ENCODE results near the gene NEIL1.
"Not testable (repeated sequence)": the region's sequence is repeated elsewhere in the genome, so short reads cannot be mapped to it uniquely, and the experiment has no call there.

Gene NEIL1

DNA sequence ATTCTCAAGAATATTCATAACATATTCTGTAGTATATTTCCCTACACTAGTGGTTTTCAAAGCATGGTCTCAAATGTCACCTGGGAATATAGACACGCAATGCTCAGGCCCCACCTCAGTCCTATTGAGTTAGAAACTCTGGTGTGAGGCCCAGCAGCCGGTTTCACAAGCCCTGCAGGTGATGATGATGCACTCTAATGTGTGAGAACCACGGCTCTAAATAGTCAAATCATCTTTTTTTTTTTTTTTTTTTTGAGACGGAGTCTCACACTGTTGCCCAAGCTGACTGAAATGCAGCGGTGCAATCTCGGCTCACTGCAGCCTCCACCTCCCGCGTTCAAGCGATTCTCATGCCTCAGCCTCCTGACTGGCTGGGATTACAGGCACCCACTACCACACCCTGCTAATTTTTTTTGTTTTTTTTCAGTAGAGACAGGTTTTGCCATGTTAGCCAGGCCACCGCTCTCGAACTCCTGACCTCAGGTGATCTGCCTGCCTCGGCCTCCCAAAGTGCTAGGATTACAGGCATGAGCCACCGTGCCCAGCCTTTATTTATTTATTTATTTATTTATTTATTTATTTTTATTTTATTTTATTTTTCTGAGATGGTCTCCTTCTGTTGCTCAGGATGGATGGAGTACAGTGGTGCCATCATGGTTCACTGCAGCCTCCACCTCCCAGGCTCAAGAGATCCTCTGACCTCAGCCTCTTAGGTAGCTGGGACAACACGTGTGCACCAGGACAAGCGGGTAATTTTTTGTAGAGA is 13.0 kb upstream of the NEIL1 start:
- not testable (repeated sequence) for DNase-seq (ENCODE audit: low read depth in 2 of 2)

- DNase-seq (ENCODE audit: low read depth in 2 of 2), result no peak
Observed at GRCh38 chr15:75335313-75335704, 11.5 kb upstream of the NEIL1 start.

DNA sequence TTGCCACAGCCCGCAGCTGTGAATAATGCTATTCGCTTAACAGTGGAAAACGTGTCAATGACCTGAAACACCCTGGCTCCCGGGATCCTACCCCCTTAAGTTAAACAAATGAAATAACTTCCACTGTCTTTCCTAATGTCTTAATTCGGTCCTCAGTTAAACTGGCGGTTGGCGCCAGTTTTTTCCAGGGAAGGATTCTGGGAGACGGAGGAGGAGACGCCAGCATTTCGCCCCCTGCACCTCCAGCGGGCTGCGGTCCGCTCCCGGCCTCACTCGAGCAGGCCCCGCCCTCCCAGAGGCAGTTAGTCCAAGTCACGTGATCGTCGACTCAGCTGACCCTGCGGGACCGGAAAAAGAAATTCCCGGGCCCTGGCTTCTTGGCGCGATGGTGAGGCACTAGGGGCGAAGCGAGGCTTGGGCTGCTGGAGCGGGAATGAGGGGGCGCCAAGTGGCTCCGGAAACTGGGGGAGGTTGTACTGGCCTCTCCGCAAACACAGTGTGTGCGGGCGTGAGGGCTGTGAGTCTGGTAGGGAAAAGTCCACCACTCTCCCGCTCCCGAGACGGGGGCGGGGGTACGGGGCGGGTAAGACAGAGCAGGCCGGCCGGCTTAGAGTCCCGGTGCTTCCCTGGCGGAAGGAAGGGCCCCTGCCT is 11.0 kb upstream of the NEIL1 start, which contains the start of gene COMMD4:
COMMD4 (plus strand) TSS at position 359 of the 651 bp plus-strand sequence; CDS start at position 386, 27 bp downstream.
- peak; percentile 76 to 85 for DNase-seq (ENCODE audit: low read depth in 2 of 2)

GRCh38 chr15:75338661-75339240 is 8.1 kb upstream of the NEIL1 start:
- DNase-seq (ENCODE audit: low read depth in 2 of 2), result no peak

GRCh38 chr15:75339531-75340240 is 7.2 kb upstream of the NEIL1 start:
- DNase-seq (ENCODE audit: low read depth in 2 of 2), result no peak

DNA sequence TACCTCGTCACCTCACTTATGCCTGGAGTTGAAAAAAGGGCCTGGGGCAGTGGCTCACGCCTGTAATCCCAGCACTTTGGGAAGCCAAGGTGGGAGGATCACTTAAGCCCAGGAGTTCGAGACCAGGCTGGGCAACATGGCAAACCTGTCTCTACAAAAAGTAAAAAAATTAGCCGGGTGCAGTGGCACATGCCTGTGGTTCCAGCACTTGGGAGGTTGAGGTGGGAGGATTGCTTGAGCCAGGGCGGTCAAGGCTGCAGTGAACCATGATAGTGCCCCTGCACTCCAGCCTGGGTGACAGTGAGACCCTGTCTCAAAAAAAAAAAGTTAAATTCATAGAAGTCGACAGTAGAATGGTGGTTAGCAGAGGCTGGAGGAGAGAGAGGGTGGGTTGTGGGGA is 4.6 kb upstream of the NEIL1 start:
- DNase-seq (ENCODE audit: low read depth in 2 of 2), result no peak

GRCh38 chr15:75343953-75344352 is 2.9 kb upstream of the NEIL1 start:
- DNase-seq (ENCODE audit: low read depth in 2 of 2), result not testable (repeated sequence)

- DNase-seq (ENCODE audit: low read depth in 2 of 2), result peak in 1 of 2 donors; percentile 33
Observed at GRCh38 chr15:75347222-75348033, 589 bp downstream of the NEIL1 start.

GRCh38 chr15:75348034-75348561 is 1.3 kb downstream of the NEIL1 start:
- no peak for DNase-seq (ENCODE audit: low read depth in 2 of 2)

- DNase-seq (ENCODE audit: low read depth in 2 of 2), result no peak
Observed at GRCh38 chr15:75348562-75349350, 1.9 kb downstream of the NEIL1 start.

GRCh38 chr15:75349351-75349669 is 2.5 kb downstream of the NEIL1 start:
- not testable (repeated sequence) for DNase-seq (ENCODE audit: low read depth in 2 of 2)

- peak in 1 of 2 donors; percentile 53 for DNase-seq (ENCODE audit: low read depth in 2 of 2)
Observed at GRCh38 chr15:75349851-75350588, 3.2 kb downstream of the NEIL1 start.

DNA sequence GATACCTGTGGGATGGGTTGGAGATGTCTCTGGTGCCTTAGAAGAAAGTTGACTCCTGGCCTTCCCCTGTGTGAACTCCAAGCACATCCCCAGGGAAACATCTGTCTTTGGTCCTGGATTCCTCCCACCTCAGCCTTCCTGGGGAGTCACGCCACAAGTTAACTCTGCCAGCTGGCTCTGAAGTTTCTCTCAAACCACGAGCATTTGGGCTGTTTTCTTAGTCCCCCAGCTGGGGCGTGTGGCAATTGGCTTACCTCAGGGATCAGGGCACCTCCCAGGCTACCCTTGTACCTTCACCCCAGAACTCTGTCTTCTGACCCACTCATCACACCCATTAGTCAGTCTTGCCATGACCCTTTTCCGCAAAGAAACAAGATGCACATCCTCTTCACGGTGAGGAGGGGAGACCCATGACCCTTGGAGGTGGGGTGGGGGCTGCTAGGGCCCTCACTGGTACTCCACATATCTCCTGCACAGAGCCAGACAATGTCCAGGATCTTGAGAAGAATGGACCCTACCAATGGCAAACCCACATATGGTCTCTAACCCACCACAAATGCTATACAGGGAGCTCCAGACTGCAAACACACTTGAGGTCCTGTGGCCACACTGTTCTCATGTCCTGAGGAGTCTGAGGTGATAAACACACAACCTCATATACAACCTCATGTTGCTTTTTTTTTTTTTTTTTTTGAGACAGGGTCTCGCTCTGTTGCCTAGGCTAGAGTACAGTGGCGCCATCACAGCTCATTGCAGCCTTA is 3.9 kb downstream of the NEIL1 start:
- DNase-seq (ENCODE audit: low read depth in 2 of 2), result no peak

DNA sequence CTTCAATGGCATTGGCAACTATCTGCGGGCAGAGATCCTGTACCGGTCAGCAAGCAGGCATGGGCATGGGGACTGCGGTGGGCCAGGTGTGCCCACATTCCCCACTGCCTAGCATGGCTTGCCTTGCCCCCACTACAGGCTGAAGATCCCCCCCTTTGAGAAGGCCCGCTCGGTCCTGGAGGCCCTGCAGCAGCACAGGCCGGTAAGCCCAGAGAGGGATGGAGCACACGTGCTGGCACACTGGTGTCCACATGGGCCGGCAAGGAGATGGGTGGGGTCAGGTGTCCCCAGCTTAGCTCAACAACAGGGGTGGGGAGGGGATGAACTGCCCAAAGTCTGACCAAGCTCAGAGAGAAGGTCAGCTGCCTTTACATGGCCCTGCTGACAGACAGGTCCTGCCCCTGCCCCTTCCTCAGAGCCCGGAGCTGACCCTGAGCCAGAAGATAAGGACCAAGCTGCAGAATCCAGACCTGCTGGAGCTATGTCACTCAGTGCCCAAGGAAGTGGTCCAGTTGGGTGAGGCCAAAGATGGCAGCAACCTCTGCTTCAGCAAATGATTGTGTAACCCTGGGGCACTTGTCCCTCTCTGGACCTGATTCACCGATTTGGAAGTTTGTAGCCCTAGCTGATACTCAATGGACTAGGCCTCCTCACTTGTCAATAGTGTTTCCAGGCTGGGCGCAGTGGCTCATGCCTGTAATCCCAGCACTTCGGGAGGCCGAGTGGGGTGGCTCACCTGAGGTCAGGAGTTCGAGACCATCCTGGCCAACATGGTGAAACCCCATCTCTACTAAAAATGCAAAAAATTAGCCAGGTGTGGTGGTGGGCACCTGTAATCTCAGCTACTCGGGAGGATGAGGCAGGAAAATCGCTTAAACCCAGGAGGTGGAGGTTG is 5.6 kb downstream of the NEIL1 start:
- DNase-seq (ENCODE audit: low read depth in 2 of 2), result no peak

- DNase-seq (ENCODE audit: low read depth in 2 of 2), result no peak
Observed at GRCh38 chr15:75353604-75354003, 6.8 kb downstream of the NEIL1 start.

- DNase-seq (ENCODE audit: low read depth in 2 of 2), result no peak
Observed at GRCh38 chr15:75354454-75354853, 7.6 kb downstream of the NEIL1 start.

DNA sequence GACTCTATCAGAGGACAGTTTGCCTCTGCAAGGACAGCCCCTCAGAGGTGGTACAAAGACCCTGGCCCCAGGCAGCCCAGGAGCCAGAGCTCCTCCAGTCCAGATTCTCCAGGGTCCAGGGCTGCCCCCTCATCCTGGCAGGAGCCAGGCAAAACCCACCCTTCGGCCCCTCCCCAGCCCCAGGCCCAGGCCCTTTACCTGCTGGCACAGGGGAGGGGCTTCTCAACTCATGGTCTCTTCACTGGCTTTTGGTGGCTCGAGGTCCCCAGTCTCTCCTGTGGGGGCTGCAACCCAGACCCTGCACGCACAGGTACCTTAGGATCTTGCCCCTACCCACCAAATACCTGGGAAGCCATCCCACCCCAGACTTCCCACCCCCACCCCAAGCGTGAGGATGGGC is 8.5 kb downstream of the NEIL1 start:
- no peak for DNase-seq (ENCODE audit: low read depth in 2 of 2)

- DNase-seq (ENCODE audit: low read depth in 2 of 2), result no peak
Observed at GRCh38 chr15:75356006-75356405, 9.2 kb downstream of the NEIL1 start.

Data from activated CD4-positive, alpha-beta T cell treated with anti-CD3 and anti-CD28 coated beads for 24 hours (primary cell).